22Rv1 (cell line): Measurements from ENCODE around the gene SLC39A11.
"Not testable (repeated sequence)": the region's sequence is repeated elsewhere in the genome, so short reads cannot be mapped to it uniquely, and the experiment has no call there.

ENCODE experiments used
- H3K27ac ChIP-seq: fragments of 450-650 bp; 2 replicates; pipeline ENCODE4 v1.5.1; 2017
- CTCF ChIP-seq: fragments of 450-650 bp; IDR thresholded peaks from 2 replicates; pipeline ENCODE4 v1.5.1; 2017; ENCODE audit warnings: mild to moderate bottlenecking
- ZFX ChIP-seq: fragments of 450-650 bp; IDR thresholded peaks from 2 replicates; pipeline ENCODE4 v1.6.1; 2017; ENCODE audit warnings: antibody characterized with exemption, borderline replicate concordance

The SLC39A11 gene

GRCh38 chr17:73003487-73003886 lies 89.0 kb downstream of the SLC39A11 start:
- H3K27ac ChIP-seq, result no peak overlapping the region
- TF ChIP-seq CTCF (no peak), ZFX (no peak)

GRCh38 chr17:73000832-73001231 lies 91.7 kb downstream of the SLC39A11 start:
- no peak for TF ChIP-seq ZFX
- no peak for TF ChIP-seq CTCF
- H3K27ac ChIP-seq, result no peak overlapping the region

- H3K27ac ChIP-seq, result not testable (repeated sequence)
Observed at GRCh38 chr17:72999474-72999873, 93.0 kb downstream of the SLC39A11 start.

- TF ChIP-seq CTCF (no peak), ZFX (no peak)
- no peak overlapping the region for H3K27ac ChIP-seq
Observed at GRCh38 chr17:72998343-72998742, 94.1 kb downstream of the SLC39A11 start.

- no peak overlapping the region for H3K27ac ChIP-seq
- TF ChIP-seq CTCF, result no peak
- TF ChIP-seq ZFX, result no peak
Observed at GRCh38 chr17:72997559-72997958, 94.9 kb downstream of the SLC39A11 start.

- TF ChIP-seq ZFX (no peak), CTCF (no peak)
- no peak overlapping the region for H3K27ac ChIP-seq
Observed at GRCh38 chr17:72996791-72997190, 95.7 kb downstream of the SLC39A11 start.

GRCh38 chr17:72995008-72995656 lies 97.4 kb downstream of the SLC39A11 start:
- TF ChIP-seq ZFX (no peak), CTCF (no peak)
- H3K27ac ChIP-seq, result no peak overlapping the region

- not testable (repeated sequence) for H3K27ac ChIP-seq
Observed at GRCh38 chr17:72992783-72993467, 99.6 kb downstream of the SLC39A11 start.
